ENCODE results near the gene PPP5C. TPM values are rescaled to one million over a fixed set of nuclear protein-coding genes. Genes with fewer than 3 reads are reported as not detected.

PPP5C gene
- total RNA-seq, 1 donor from 2014 or later = 70.9 TPM

- no peaks in the 10 kb centered on the region for H4K20me1 ChIP-seq (ENCODE audit: insufficient read depth, low read length)
- no peak overlapping the region for H3K27ac Mint-ChIP-seq (ENCODE audit: unreplicated experiment)
- no peaks in the 10 kb centered on the region for H3K79me2 ChIP-seq (ENCODE audit: insufficient read depth, low read length)
- H3K4me1 Mint-ChIP-seq (ENCODE audit: low read depth, unreplicated experiment) = peaks cover 18% of the 10 kb centered on the region
- no peak overlapping the region for H3K4me3 ChIP-seq (ENCODE audit: insufficient read depth, low read depth, low read length)
- H3K4me2 ChIP-seq (ENCODE audit: low read length) = peak overlapping the region; percentile 71
- H3K27ac ChIP-seq (ENCODE audit: low read depth, low read length) = no peak overlapping the region
- FAIRE-seq (no peak), DNase-seq (ENCODE audit: low read depth) (no peak)
- H3K9me3 Mint-ChIP-seq (ENCODE audit: unreplicated experiment) = peaks cover 2% of the 10 kb centered on the region
- no peaks in the 10 kb centered on the region for H3K9me3 ChIP-seq (ENCODE audit: insufficient read depth, low read depth, low read length)
- no peak for TF ChIP-seq CTCF (IDR thresholded peaks at IDR 0.05; ENCODE audit: insufficient read depth, low read depth, low read length)
- TF ChIP-seq EZH2 (IDR thresholded peaks at IDR 0.05; ENCODE audit: insufficient read depth, low read length) = no peak
- H3K4me1 ChIP-seq (ENCODE audit: insufficient read depth, low read length) = peaks cover 17% of the 10 kb centered on the region
- H3K9ac ChIP-seq (ENCODE audit: low read length) = no peak overlapping the region
- H3K27me3 Mint-ChIP-seq (ENCODE audit: low read depth, unreplicated experiment) = peaks cover 9% of the 10 kb centered on the region
- H3K4me3 Mint-ChIP-seq (ENCODE audit: unreplicated experiment) = no peak overlapping the region
- no peaks in the 10 kb centered on the region for H3K36me3 ChIP-seq (ENCODE audit: insufficient read depth, low read length)
- peaks cover 25% of the 10 kb centered on the region for H3K27me3 ChIP-seq (ENCODE audit: insufficient read depth, low read length)
- H3K36me3 Mint-ChIP-seq (ENCODE audit: low read depth, unreplicated experiment) = peaks cover 2% of the 10 kb centered on the region
- no peak overlapping the region for H2AFZ ChIP-seq (ENCODE audit: low read depth, low read length)
Observed at GRCh38 chr19:46298479-46299003, 48.3 kb upstream of the PPP5C start.

DNA sequence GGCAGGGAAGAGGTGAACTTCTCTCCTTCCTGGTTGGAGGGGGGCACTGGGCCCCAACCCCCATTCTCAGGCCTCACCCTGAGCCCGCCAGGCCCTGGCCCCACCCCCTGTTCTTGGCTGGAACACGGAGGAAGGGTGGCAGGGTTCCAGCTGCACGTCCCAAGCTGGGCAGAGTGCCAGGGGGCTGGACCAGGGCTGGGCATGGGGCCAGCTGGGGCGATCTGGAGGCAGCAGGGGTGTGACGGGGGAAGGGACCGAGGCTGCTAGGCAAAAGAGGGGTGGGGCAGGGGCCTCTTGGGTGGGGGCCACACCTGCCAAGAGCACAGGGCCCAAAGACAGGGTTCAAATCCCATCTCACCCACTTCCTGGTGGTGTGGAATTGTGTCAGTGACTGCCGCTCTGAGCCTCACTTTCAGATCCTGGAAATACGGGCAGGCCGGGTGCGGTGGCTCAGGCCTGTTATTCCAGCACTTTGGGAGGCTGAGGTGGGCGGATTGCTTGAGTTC is 47.8 kb upstream of the PPP5C start:
- Mint-ChIP-seq H3K4me3 (ENCODE audit: unreplicated experiment) (no peak overlapping the region), H3K27me3 (ENCODE audit: low read depth, unreplicated experiment) (peaks cover 9% of the 10 kb centered on the region), H3K4me1 (ENCODE audit: low read depth, unreplicated experiment) (peaks cover 18% of the 10 kb centered on the region), H3K9me3 (ENCODE audit: unreplicated experiment) (peaks cover 2% of the 10 kb centered on the region), H3K27ac (ENCODE audit: unreplicated experiment) (no peak overlapping the region), H3K36me3 (ENCODE audit: low read depth, unreplicated experiment) (peaks cover 4% of the 10 kb centered on the region)
- no peak for FAIRE-seq
- peaks cover 17% of the 10 kb centered on the region for H3K4me1 ChIP-seq (ENCODE audit: insufficient read depth, low read length)
- no peak overlapping the region for H3K4me3 ChIP-seq (ENCODE audit: insufficient read depth, low read depth, low read length)
- peak overlapping the region; percentile 71 for H3K4me2 ChIP-seq (ENCODE audit: low read length)
- H3K27ac ChIP-seq (ENCODE audit: low read depth, low read length) = no peak overlapping the region
- no peaks in the 10 kb centered on the region for H3K79me2 ChIP-seq (ENCODE audit: insufficient read depth, low read length)
- DNase-seq (ENCODE audit: low read depth) = peak; percentile 41
- no peak overlapping the region for H2AFZ ChIP-seq (ENCODE audit: low read depth, low read length)
- no peaks in the 10 kb centered on the region for H4K20me1 ChIP-seq (ENCODE audit: insufficient read depth, low read length)
- no peaks in the 10 kb centered on the region for H3K9me3 ChIP-seq (ENCODE audit: insufficient read depth, low read depth, low read length)
- TF ChIP-seq CTCF (IDR thresholded peaks at IDR 0.05; ENCODE audit: insufficient read depth, low read depth, low read length) (no peak), EZH2 (IDR thresholded peaks at IDR 0.05; ENCODE audit: insufficient read depth, low read length) (no peak)
- H3K9ac ChIP-seq (ENCODE audit: low read length) = no peak overlapping the region
- H3K27me3 ChIP-seq (ENCODE audit: insufficient read depth, low read length) = peaks cover 25% of the 10 kb centered on the region
- no peaks in the 10 kb centered on the region for H3K36me3 ChIP-seq (ENCODE audit: insufficient read depth, low read length)

GRCh38 chr19:46299695-46300094 is 47.2 kb upstream of the PPP5C start:
- Histone ChIP-seq H3K36me3 (ENCODE audit: insufficient read depth, low read length) (no peaks in the 10 kb centered on the region), H3K27me3 (ENCODE audit: insufficient read depth, low read length) (peaks cover 19% of the 10 kb centered on the region), H3K9ac (ENCODE audit: low read length) (no peak overlapping the region), H3K4me1 (ENCODE audit: insufficient read depth, low read length) (peaks cover 17% of the 10 kb centered on the region), H2AFZ (ENCODE audit: low read depth, low read length) (no peak overlapping the region), H4K20me1 (ENCODE audit: insufficient read depth, low read length) (no peaks in the 10 kb centered on the region), H3K79me2 (ENCODE audit: insufficient read depth, low read length) (no peaks in the 10 kb centered on the region), H3K4me2 (ENCODE audit: low read length) (no peak overlapping the region), H3K4me3 (ENCODE audit: insufficient read depth, low read depth, low read length) (no peak overlapping the region), H3K27ac (ENCODE audit: low read depth, low read length) (no peak overlapping the region), H3K9me3 (ENCODE audit: insufficient read depth, low read depth, low read length) (no peaks in the 10 kb centered on the region)
- Mint-ChIP-seq H3K36me3 (ENCODE audit: low read depth, unreplicated experiment) (peaks cover 6% of the 10 kb centered on the region), H3K4me1 (ENCODE audit: low read depth, unreplicated experiment) (peaks cover 18% of the 10 kb centered on the region), H3K27me3 (ENCODE audit: low read depth, unreplicated experiment) (peaks cover 7% of the 10 kb centered on the region), H3K9me3 (ENCODE audit: unreplicated experiment) (peaks cover 6% of the 10 kb centered on the region), H3K27ac (ENCODE audit: unreplicated experiment) (no peak overlapping the region), H3K4me3 (ENCODE audit: unreplicated experiment) (peak overlapping the region; percentile 45)
- DNase-seq (ENCODE audit: low read depth) (no peak), FAIRE-seq (no peak)
- TF ChIP-seq EZH2 (IDR thresholded peaks at IDR 0.05; ENCODE audit: insufficient read depth, low read length) (no peak), CTCF (IDR thresholded peaks at IDR 0.05; ENCODE audit: insufficient read depth, low read depth, low read length) (no peak)
